AG09309 (cell line): ENCODE measurements around the gene RNF130.
"Not testable (repeated sequence)": the region's sequence is repeated elsewhere in the genome, so short reads cannot be mapped to it uniquely, and the experiment has no call there.

Experiments
- DNase-seq: peaks from one replicate; pipeline ENCODE4 v3.0.0-alpha.2; 2010; ENCODE audit warnings: low read depth
- H3K4me3 ChIP-seq: 2 replicates; pipeline ENCODE4 v1.5.1; 2011; ENCODE audit warnings: mild to moderate bottlenecking, low read depth, low read length, moderate library complexity; ENCODE audit not compliant: control insufficient read depth
- TF ChIP-seq, protein P1 (sequence below): IDR thresholded peaks from 2 replicates; pipeline ENCODE4 v1.5.1; 2011; ENCODE audit warnings: mild to moderate bottlenecking, low read depth, low read length, inconsistent platforms; ENCODE audit not compliant: insufficient read depth, control insufficient read depth; ENCODE audit errors: missing control alignments

The RNF130 gene

GRCh38 chr5:180026734-180027458 is 44.7 kb downstream of the RNF130 start:
- TF ChIP-seq, protein P1, sequence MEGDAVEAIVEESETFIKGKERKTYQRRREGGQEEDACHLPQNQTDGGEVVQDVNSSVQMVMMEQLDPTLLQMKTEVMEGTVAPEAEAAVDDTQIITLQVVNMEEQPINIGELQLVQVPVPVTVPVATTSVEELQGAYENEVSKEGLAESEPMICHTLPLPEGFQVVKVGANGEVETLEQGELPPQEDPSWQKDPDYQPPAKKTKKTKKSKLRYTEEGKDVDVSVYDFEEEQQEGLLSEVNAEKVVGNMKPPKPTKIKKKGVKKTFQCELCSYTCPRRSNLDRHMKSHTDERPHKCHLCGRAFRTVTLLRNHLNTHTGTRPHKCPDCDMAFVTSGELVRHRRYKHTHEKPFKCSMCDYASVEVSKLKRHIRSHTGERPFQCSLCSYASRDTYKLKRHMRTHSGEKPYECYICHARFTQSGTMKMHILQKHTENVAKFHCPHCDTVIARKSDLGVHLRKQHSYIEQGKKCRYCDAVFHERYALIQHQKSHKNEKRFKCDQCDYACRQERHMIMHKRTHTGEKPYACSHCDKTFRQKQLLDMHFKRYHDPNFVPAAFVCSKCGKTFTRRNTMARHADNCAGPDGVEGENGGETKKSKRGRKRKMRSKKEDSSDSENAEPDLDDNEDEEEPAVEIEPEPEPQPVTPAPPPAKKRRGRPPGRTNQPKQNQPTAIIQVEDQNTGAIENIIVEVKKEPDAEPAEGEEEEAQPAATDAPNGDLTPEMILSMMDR = no peak
- H3K4me3 ChIP-seq = no peak overlapping the region
- no peak for DNase-seq

- TF ChIP-seq, protein P1 = no peak
- no peak overlapping the region for H3K4me3 ChIP-seq
- DNase-seq = no peak
Observed at GRCh38 chr5:180026320-180026719, 45.2 kb downstream of the RNF130 start.

GRCh38 chr5:180021900-180022299 is 49.7 kb downstream of the RNF130 start:
- no peak overlapping the region for H3K4me3 ChIP-seq
- no peak for DNase-seq
- TF ChIP-seq, protein P1 = no peak

- no peak for DNase-seq
Observed at GRCh38 chr5:180020176-180020575, 51.4 kb downstream of the RNF130 start.

DNA sequence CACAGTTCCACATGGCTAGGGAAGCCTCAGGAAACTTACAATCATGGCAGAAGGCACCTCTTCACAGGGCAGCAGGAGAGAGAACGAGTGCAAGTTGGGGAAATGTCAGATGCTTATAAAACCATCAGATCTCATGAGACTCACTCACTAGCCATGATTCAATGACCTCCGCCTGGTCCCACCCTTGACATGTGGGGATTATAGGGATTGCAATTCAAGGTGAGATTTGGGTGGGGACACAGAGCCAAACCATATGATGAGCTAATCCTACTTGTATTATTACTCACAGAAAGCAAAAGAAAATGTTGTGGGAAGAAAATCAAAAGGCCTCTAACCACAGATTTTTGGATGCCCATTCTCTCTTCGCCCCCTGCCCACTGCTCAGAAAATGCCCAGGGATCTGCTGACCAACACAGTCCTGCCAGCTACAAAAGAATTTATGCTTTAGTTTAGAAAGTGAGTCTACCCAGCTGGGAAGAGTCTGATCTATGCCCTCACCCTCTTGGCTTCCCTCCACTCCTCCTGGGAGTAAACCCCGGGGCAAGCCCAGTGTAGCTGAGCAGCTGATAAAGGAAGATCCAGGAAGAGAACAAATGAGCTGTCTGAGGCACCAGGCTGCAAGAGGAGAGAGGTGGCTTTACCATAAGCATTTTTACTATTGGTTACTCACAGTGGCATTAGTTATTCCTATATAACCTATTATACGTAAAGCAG is 53.1 kb downstream of the RNF130 start:
- no peak for DNase-seq

More at GRCh38 chr5:180020176-180020575, 51.4 kb downstream of the RNF130 start:
- no peak overlapping the region for H3K4me3 ChIP-seq
- TF ChIP-seq, protein P1 = no peak

GRCh38 chr5:180015523-180015922 is 56.0 kb downstream of the RNF130 start:
- DNase-seq, H3K4me3 ChIP-seq: not testable (repeated sequence)

More for the DNA sequence above, 53.1 kb downstream of the RNF130 start:
- H3K4me3 ChIP-seq = no peak overlapping the region
- TF ChIP-seq, protein P1 = no peak

DNA sequence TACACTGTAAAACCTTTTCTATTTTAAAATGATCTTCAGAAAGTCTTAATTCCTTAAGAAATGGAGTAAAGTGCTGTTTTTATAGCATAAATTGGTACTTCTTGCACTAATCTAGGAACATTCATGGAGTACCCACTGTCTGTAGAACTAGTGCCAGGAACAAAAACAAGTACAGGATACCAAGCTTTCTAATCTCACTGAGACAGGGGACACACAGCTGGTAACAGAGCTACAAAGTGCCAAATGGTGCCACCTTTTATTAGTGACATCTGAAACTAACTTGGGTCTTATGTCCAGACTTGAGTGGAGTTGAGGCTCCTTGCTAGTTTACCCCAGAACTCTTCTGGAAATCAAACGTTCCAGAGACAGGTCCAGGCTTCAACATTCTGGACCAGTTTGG is 57.9 kb downstream of the RNF130 start:
- DNase-seq = no peak
- no peak overlapping the region for H3K4me3 ChIP-seq
- TF ChIP-seq, protein P1 = no peak
